ENCODE measurements around the gene TMEM156.
"Not testable (repeated sequence)": the region's sequence is repeated elsewhere in the genome, so short reads cannot be mapped to it uniquely, and the experiment has no call there.

Gene TMEM156

DNA sequence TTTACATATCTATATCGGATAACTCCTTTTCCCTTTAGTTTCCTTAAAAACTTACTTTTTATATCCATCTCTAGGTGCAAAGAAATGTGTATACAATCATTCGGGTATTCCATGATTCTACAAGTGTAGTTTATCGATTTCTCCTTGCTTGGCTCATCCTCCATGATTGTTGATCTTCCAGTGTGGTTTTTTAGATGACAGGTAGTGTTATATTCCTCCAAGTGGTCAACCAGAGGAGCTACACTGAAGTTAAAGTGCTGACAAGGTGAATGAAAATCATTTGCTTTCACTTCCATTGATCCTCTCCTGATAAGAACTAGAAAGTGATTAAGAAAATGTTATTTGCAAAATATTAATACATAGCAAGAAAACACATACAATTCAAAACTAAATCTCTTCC, 38.5 kb downstream of the TMEM156 start:
- DNase-seq (ENCODE audit: extremely low read depth in 1 of 2, low read depth in 1 of 2), result no peak

DNA sequence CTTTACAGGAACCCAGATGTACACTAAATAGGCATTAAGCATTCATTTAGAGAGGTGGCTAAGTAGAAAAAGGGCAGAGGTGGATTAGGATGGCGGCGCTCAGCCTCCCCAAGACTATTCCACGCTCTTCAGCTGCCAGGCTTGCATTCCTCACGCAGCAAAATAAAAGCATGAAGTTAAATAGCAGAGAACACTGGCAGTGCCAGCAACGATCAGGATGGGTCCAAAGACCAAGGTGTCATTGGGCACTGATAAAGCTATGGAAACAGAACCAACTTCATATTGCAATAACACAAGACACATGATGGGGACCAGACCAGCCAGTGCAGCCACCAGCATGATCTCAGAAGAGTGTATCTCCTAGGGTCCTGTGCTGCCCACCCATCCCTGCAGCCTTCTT, 42.0 kb downstream of the TMEM156 start:
- no peak for DNase-seq (ENCODE audit: extremely low read depth in 1 of 2, low read depth in 1 of 2)

DNA sequence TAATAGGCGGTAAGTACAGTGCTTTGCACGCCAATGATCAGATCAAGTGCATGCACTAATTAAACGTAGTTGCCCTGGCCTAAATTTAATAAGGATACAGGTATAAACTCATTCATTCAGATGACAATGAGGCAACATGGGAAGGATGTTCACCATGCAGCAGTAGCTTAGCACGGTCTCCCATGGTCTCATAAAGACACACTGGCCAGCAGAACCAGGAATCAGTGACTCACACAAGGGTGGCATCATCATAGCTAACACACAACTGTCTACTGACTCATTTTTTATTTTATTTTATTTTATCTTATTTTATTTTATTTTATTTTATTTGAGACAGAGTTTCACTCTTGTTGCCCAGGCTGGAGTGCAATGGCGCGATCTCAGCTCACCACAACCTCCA, 42.7 kb downstream of the TMEM156 start:
- DNase-seq (ENCODE audit: extremely low read depth in 1 of 2, low read depth in 1 of 2), result no peak

DNA sequence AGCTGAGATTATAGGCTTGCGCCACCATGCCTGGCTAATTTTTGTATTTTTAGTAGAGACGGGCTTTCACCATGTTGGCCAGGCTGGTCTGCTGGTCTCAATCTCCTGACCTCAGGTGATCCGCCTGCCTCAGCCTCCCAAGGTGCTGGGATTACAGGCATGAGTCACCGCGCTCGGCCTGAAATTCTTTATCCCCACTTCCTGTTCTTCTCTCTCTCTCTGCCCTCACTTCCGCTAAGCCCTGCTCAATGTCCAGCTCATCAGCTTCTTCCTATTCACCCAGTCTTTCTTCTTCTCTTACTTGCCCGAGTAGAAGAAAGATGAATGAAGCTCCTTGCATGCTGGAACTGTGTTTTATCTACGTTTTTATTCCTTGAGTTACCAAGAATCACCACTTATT, 43.9 kb downstream of the TMEM156 start:
- DNase-seq (ENCODE audit: extremely low read depth in 1 of 2, low read depth in 1 of 2), result not testable (repeated sequence)

DNA sequence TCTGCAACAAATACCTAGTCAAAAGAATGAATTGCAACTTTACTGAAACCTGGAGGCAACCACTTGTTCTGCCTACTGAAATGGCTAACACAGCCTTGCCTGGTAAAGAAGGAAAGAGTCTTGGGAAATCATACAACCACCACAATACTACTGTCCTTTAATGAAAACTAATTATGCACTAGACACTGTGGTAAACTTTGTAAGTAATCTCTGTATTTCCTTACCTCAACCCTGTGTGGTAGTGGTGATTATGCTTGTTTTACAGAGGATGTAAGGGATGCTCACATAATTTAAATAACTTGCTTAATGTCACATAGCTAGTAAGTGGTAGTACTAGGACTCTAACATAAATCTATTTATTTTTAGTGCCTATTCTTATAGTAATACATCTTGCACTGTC, 44.7 kb downstream of the TMEM156 start:
- no peak for DNase-seq (ENCODE audit: extremely low read depth in 1 of 2, low read depth in 1 of 2)

DNA sequence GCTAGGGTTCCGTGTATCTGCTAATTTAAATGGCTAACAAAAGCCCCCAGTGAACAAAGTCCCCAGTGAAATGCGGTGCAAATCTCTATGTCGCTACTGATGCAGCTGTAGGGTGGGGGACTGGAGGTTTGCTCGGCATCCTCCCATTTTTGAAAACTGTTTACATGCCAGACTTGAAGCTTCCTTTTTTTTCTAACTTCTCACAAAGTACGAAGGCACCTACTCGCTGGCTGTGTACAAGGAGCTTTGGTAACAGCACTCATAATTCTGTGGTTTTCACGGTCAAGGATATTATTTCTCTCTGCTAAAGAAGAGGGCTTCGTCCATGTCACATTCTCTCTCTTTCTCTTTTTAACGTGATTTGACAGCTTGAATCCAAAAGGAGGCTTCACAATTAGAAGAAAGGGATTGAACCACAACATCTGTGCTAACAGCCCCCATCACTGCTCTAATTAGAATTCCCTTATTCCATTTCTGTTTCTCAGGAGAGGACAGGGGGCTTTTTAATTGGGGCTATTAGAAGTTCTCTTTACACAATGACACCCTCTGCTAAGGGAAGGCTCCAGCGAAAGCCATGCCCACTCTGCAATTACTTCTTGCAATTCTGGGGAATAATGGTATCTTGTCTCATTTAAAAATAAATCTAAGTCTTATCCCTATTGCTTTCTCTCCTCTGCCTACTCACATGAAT, 46.7 kb downstream of the TMEM156 start:
- no peak for DNase-seq (ENCODE audit: extremely low read depth in 1 of 2, low read depth in 1 of 2)

DNA sequence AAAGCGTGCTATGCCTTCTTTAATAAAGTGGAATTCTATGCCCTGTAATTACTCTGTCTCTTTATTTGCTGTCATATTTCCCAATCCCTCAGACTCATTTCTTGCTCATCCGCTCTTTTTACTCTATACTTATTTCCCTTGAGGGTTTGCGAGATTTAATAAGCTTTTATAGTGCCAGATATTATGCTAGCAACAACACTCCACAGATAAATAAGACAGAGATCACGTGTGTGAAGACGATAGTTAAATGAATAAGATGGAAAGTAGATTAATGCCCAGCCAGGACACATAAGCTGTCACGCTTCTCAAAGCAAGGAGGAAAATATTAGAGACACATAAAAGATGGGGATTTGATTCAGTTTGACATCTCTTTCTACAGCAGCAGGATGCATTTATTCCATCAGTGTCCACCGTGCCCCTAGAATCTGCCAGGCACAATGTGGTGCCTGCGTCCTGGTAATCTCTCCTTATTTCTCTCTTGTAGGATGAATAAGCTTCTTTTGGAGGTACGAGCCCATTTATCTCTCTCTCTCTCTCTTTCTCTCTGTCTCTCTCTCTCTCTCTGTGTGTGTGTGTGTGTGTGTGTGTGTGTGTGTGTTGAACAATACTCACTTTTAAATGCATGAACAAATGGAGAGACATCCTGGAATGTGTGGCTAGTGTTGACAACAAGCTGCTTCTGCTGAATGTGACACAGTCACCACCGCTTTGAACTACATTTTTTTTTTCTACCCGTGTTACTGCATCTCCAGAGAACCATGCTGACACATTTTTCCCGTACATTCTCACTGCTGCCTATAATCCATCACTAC, 48.2 kb downstream of the TMEM156 start:
- no peak for DNase-seq (ENCODE audit: extremely low read depth in 1 of 2, low read depth in 1 of 2)

DNA sequence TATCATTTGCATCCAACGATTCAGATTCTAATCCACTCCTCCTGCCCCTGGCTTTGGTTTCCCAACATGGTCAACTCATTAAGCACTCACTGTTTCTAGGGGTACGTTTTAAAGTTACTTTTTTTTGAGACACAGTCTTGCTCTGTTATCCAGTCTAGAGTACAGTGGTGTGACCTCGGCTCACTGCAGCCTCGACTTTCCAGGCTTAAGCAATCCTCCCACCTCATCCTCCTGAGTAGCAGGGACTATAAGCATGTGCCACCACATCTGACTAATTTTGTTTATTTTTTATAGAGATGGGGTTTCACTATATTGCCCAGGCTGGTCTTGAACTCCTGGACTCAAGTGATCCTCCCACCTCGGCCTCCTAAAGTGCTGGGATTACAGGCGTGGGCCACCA, 48.9 kb downstream of the TMEM156 start:
- no peak for DNase-seq (ENCODE audit: extremely low read depth in 1 of 2, low read depth in 1 of 2)

DNA sequence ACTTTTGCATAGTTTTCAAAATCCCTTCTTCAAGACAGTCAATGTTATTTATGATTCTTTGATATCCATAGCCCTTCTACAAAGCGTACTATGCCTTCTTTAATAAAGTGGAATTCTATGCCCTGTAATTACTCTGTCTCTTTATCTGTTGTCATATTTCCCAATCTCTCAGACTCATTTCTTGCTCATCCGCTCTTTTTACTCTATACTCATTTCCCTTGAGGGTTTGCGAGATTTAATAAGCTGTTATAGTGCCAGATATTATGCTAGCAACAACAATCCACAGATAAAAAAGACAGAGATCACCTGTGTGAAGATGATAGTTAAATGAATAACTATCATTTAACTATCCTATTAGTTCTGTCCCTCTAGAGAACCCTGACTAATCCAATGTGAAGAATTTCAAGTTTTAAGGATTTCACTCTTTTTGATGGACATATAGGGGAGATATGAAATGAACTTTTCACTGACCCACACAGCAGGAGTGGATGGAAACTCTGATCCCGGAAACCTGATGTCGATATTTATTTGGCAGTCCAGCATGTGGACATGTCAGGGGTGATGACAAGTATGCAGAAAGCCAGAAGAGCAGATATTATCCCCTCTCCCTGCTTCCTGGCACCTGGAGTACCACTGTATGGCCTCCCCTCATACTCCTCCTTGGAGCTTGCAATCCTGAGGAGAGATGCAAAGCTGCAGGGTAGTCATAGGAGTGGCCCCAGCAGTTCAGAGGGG, 49.7 kb downstream of the TMEM156 start:
- no peak for DNase-seq (ENCODE audit: extremely low read depth in 1 of 2, low read depth in 1 of 2)

DNA sequence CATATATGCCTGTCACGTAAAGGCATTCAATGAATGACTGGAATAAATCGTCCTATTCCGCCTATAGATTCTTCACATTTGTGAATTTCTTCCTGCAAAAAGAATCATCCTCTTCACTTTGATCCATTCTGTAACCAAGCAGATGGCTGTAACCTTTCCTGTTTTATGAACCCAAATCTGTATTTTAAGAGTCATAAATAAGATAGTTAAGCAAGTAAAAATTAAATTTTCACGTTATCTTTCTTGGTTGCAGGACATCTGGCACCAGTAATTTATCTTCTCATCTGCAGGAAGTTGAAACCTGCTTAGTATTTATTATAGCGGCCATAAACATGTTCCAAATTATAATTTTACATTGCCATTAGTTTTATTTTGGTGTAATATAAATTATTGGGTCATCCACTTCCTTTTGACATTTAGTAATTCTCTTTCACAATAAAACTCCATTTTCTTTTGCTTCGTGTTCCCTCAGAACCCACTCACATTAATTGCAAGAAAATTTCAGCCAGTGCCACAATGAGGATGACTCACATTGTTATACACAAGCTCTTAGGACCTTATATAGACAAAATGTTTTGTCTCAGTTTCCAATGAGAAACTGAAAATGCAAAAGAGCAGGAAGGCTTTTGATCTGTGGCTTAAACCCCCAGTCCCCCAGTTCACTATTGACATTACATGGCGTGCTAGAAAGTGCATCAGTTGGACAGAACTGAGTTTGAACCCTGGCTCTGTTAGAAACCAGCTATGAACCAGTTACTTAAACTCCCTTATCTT, 51.1 kb downstream of the TMEM156 start:
- DNase-seq (ENCODE audit: extremely low read depth in 1 of 2, low read depth in 1 of 2), result no peak

DNA sequence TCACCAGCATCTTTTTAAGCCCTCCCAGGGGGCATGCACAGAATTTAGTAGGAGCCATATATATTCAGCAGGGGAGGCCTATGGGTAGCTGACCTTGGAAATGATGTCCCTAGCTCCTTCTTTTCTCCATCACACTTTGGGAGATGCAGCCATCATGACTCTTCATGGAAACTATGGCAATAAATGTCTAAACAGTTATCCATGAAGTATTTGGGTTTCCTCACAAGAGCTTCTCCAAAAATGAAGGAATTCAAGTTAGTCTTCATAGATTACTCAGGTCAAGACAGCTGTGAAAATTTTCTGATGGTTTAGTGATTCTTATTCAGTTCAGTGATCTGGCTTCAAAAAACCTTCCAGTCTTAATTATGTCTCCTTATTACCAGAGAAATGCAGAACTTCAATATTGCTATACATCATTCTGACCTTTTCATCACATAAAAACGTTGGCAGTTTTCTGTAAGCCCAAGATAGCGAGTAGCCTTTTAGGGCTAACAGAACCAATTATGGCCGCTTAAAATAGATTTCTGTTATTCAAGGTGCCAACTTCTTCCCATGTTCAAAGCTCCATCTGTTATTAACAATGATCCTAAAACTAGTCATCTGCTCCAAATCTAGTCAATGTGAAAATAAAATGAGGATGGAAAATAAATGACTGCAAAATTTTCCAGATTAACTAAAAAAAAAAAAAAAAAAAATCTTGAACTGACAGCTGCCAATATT, 52.5 kb downstream of the TMEM156 start:
- DNase-seq (ENCODE audit: extremely low read depth in 1 of 2, low read depth in 1 of 2), result no peak

DNA sequence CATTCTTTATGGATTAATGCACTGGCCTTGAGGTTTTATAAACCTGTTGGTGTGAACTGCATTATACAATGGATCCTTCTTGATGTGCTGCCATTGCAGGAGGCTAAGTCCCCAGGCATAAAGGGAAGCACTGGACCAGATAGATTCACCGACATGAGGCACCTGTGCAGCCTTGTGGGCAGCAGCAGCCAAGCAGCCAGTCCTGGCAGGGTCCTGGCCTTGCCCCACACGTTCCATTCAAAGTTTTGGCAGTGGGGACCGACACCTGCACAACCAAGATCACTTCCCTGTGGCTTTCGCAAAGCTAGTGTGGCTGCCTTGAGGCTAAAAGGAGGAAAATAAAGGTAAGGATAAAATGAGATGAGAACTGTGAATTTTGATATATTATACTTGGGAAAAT, 53.1 kb downstream of the TMEM156 start:
- DNase-seq (ENCODE audit: extremely low read depth in 1 of 2, low read depth in 1 of 2), result no peak

DNA sequence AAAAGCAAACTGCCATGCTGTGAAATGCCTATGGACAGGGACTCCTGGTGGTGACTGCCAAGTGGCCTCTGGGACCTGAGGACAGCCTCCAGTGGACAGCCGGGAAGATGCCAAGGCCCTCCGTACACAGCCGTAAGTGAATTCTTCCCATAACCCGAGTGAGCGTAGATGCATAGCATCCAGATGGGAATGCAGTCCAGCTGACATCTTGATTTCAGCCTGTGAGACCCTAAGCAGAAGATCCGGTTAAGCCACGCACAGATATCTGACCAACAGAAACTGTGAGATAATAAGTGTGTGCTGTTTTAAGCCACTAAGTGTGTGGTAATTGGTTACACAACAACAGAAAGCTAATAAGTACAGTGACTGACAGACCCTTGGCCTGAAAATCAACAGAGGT, 55.9 kb downstream of the TMEM156 start:
- DNase-seq (ENCODE audit: extremely low read depth in 1 of 2, low read depth in 1 of 2), result no peak

DNA sequence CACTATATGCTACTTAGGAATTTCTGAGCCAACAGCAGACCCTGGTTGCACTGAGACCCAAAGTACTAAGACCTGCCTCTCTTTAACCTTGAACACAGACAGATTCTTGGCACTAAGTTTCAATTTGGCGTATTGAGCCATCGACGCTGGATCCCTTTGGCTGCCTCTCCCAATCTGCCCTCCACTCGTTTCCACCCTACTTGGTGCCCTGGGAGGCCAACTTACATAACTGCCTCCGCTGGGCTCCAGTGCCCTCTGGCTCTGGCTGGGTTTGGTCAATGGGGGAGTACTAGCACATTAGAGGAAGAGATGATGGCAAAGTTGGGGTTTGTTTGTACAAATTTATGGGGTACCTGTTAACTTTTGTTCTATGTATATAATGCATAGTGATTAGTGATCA, 63.5 kb downstream of the TMEM156 start:
- no peak for DNase-seq (ENCODE audit: extremely low read depth in 1 of 2, low read depth in 1 of 2)

DNA sequence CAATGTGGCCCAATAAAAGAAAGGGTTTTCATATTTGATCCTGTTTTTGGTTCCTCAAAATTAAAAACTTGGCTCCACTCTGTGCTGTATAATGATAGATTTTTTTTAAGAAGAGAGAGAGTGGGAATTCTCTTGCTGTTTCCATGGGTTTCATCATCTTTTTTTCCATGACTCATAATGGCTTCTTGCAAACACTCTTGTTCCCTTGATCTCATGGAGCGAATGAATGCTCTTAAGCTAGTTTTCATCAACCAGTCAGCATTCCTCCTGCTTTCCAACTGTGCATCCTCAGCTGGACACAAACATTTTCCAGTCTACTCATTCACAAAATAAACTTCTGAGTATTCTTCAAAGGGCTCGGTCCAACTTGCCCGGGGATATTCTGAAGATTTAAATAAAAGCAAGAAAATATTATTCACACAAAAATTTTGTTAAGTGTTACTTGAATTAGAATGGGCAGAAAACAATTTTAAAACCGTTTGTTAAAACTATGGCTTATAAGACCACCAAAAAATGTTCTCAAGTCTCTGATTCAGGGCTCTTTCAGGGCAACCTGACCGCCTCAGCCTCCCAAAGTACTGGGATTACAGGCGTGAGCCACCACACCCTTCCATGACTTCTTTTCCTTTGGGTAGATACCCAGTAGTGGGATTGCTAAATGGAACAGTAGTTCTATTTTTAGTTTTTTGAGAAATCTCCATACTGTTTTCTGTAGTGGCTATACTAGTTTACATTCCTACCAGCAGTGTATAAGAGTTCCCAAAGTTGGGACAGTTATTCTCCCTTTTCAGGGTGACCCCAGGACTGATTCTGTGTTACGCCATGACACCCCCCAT, 64.7 kb downstream of the TMEM156 start:
- no peak for DNase-seq (ENCODE audit: extremely low read depth in 1 of 2, low read depth in 1 of 2)

DNA sequence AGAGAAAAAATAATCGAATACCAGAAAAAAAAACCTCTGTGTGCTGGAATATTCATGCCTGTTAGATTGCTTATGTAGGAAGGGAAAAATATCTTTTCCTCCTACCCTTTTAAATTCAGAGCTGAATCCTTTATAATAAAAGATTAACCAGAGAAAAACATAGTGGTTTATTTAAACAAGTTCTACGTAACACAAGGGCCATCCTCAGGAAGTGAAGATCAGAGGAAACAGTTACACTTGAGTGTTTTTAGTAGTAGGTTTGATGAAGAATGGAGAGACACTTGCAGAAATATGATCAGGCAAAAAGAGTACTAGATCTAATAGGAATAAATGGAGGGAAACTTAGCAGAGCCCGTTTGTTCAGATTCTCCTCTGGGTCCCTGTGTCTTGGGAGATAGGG, 66.3 kb downstream of the TMEM156 start:
- DNase-seq (ENCODE audit: extremely low read depth in 1 of 2, low read depth in 1 of 2), result no peak

DNA sequence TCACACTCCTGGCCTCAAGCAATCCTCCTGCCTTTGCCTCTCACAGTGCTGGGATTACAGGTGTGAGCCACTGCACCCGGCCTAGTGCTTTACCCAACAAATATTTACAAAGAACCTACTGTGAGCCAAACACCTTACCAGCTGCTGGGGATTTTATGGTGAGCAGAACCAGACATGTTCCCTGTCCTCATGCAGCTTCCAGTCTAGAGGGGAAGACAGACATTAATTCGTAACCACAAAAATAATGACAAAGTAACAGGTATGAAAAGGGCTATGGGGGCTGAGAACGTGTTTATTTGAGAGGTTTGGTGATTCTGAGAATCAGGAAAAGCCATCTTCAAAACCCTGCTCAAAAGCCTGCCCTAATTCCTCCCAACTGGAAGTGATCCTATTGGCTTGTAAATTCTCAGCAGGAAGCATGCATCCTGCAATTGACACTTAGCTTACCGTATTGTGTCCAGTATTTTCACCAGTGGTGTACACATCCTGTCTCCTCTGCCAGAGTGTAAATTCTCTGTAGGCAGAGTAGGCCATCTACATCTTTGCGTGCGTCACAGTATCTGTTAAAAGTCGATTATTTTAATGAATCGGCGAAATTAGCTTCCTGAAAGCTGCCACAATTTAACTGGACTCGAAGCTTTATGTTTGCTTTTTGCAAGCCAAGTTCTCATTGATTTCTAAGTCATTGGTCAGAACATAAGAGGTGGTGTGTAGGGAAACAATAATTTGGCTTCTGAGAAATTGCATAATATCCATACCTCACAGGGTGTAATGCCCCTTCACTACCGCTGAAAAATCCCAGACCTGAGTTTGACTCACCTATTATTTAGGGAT, 67.0 kb downstream of the TMEM156 start:
- DNase-seq (ENCODE audit: extremely low read depth in 1 of 2, low read depth in 1 of 2), result no peak

DNA sequence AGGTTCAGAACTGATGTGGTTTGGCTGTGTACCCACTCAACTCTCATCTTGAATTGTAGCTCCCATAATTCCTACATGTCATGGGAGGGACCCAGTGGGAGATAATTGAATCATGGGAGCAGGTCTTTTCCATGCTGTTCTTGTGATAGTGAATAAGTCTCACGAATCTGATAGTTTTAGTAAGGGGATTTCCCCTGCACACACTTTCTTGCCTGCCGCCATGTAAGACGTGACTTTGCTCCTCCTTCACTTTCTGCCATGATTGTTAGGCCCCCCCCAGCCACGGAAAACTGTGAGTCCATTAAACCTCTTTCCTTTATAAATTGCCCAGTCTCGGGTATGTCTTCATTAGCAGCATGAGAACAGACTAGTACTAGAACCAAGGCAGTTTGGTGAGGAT, 73.0 kb downstream of the TMEM156 start:
- not testable (repeated sequence) for DNase-seq (ENCODE audit: extremely low read depth in 1 of 2, low read depth in 1 of 2)
